ENCODE results near the gene CD320. TPM values are rescaled to one million over a fixed set of nuclear protein-coding genes. Genes with fewer than 3 reads are reported as not detected.
"Not testable (repeated sequence)": the region's sequence is repeated elsewhere in the genome, so short reads cannot be mapped to it uniquely, and the experiment has no call there.

CD320 gene
- total and polyA plus RNA-seq, 7 donors, result 10.2 to 72.6 (median 27.4) TPM

GRCh38 chr19:8321067-8321985 lies 13.2 kb upstream of the CD320 start, which contains the start of the genes NDUFA7 and RPS28:
Gene NDUFA7, minus strand, starts transcription at chr19:8321375. Its CDS starts 17 bp downstream, at chr19:8321358.
Gene RPS28, plus strand, starts transcription at chr19:8321496. Its CDS starts 35 bp downstream, at chr19:8321531.
- intact Hi-C loops (cut with DNase I), result loop anchor here (5.0 kb wide), 1 partner anchor 511 kb away; the partner anchor contains the start of genes MBD3L1 and ZNF558
- peak; percentile 99 for DNase-seq
- Histone ChIP-seq H3K36me3 (peaks cover 0 to 27% (median 1%) of the 10 kb centered on the region in 4 donors), H3K27me3 (no peaks in the 10 kb centered on the region), H3K4me1 (peaks cover 0 to 37% (median 29%) of the 10 kb centered on the region in 4 donors), H3K27ac (peak within 1 kb of the TSS; percentile 88 to 92 (median 92)), H3K9me3 (no peaks in the 10 kb centered on the region), H3K4me3 (peak within 1 kb of the TSS; percentile 75 to 93 (median 80))
- 0% methylated on average over 72 of the region's 72 CpGs for WGBS, 2 donors
- TF ChIP-seq CTCF (IDR thresholded peaks at IDR 0.05) (peak in 1 of 4 experiments; percentile 10), POLR2AphosphoS5 (IDR thresholded peaks at IDR 0.05) (peak; percentile 96 to 98 (median 98)), EP300 (IDR thresholded peaks at IDR 0.05) (peak in 1 of 4 donors; percentile 64), POLR2A (IDR thresholded peaks at IDR 0.05) (peak; percentile 90 to 93)

- 1 to 2% methylated on average over 16 of the region's 16 CpGs for WGBS, 2 donors
- peak overlapping the region; percentile 88 to 92 (median 92) for H3K27ac ChIP-seq
- DNase-seq, result no peak
- H3K36me3 ChIP-seq, result peaks cover 2 to 34% (median 4%) of the 10 kb centered on the region in 4 donors
- TF ChIP-seq EP300 (IDR thresholded peaks at IDR 0.05), result no peak
- TF ChIP-seq POLR2AphosphoS5 (IDR thresholded peaks at IDR 0.05), result no peak
- TF ChIP-seq POLR2A (IDR thresholded peaks at IDR 0.05), result no peak
- TF ChIP-seq CTCF (IDR thresholded peaks at IDR 0.05), result no peak
- peaks cover 0 to 37% (median 29%) of the 10 kb centered on the region in 4 donors for H3K4me1 ChIP-seq
- intact Hi-C loops (cut with DNase I), result loop anchor here (5.0 kb wide), 1 partner anchor 512 kb away; the partner anchor contains the start of genes MBD3L1 and ZNF558
- peak overlapping the region; percentile 75 to 93 (median 80) for H3K4me3 ChIP-seq
- no peaks in the 10 kb centered on the region for H3K9me3 ChIP-seq
- H3K27me3 ChIP-seq, result no peaks in the 10 kb centered on the region
Measured at GRCh38 chr19:8320564-8321066, 12.5 kb upstream of the CD320 start.

GRCh38 chr19:8319807-8320520 lies 11.8 kb upstream of the CD320 start:
- no peak for DNase-seq
- TF ChIP-seq CTCF (IDR thresholded peaks at IDR 0.05) (no peak), POLR2AphosphoS5 (IDR thresholded peaks at IDR 0.05) (no peak), POLR2A (IDR thresholded peaks at IDR 0.05) (no peak), EP300 (IDR thresholded peaks at IDR 0.05) (no peak)
- Histone ChIP-seq H3K4me3 (peak overlapping the region; percentile 75 to 93 (median 80)), H3K27ac (peak overlapping the region in 3 of 4 donors; percentile 88 to 92 (median 92)), H3K27me3 (no peaks in the 10 kb centered on the region), H3K9me3 (no peaks in the 10 kb centered on the region), H3K36me3 (peaks cover 7 to 41% (median 8%) of the 10 kb centered on the region in 4 donors), H3K4me1 (peaks cover 0 to 37% (median 29%) of the 10 kb centered on the region in 4 donors)
- intact Hi-C loops (cut with DNase I), result loop anchor here (5.0 kb wide), 1 partner anchor 512 kb away; the partner anchor contains the start of genes MBD3L1 and ZNF558
- 85 to 86% methylated on average over 19 of the region's 19 CpGs for WGBS, 2 donors

GRCh38 chr19:8318835-8319234 lies 10.7 kb upstream of the CD320 start:
- H3K9me3 ChIP-seq; H3K27me3 ChIP-seq; H3K27ac ChIP-seq; DNase-seq; H3K4me3 ChIP-seq; intact Hi-C loops (cut with DNase I): not testable (repeated sequence)
- peaks cover 15 to 50% (median 18%) of the 10 kb centered on the region in 4 donors for H3K36me3 ChIP-seq
- H3K4me1 ChIP-seq, result peaks cover 0 to 35% (median 29%) of the 10 kb centered on the region in 4 donors
- WGBS, 2 donors, result 81 to 85% methylated on average over 9 of the region's 9 CpGs

Data from sigmoid colon (tissue), 7 donors.